Type B pancreatic cell (in vitro differentiated cells): ENCODE data around the gene DPH7. TPM values are rescaled to one million over a fixed set of nuclear protein-coding genes. Genes with fewer than 3 reads are reported as not detected.
"Not testable (repeated sequence)": the region's sequence is repeated elsewhere in the genome, so short reads cannot be mapped to it uniquely, and the experiment has no call there.

Source experiments
- DNase-seq: peaks from one replicate; pipeline ENCODE4 v3.0.0; 2021; ENCODE audit warnings: mixed read lengths; ENCODE audit not compliant: unreplicated experiment; ENCODE audit errors: extremely low spot score
- H3K27ac Mint-ChIP-seq: 2 replicates; pipeline ENCODE4 v1.8.0; 2021; ENCODE audit warnings: mild to moderate bottlenecking, mixed read lengths
- H3K27me3 Mint-ChIP-seq: 2 replicates; pipeline ENCODE4 v1.8.0; 2021; ENCODE audit warnings: mixed read lengths
- H3K36me3 Mint-ChIP-seq: 2 replicates; pipeline ENCODE4 v1.8.0; 2021; ENCODE audit warnings: mixed read lengths
- H3K4me1 Mint-ChIP-seq: one replicate; pipeline ENCODE4 v1.8.0; 2021; ENCODE audit warnings: mixed read lengths; ENCODE audit not compliant: unreplicated experiment
- H3K4me3 Mint-ChIP-seq: 2 replicates; pipeline ENCODE4 v1.8.0; 2021; ENCODE audit warnings: mild to moderate bottlenecking, mixed read lengths
- H3K9me3 Mint-ChIP-seq: 2 replicates; pipeline ENCODE4 v1.8.0; 2021; ENCODE audit warnings: mixed read lengths
- total RNA-seq: library from RNA; stranded (reverse); gene quantifications from 2 replicates; pipeline ENCODE4 v1.2.1, GENCODE V29; 2021; ENCODE audit warnings: low replicate concordance
- TF ChIP-seq, protein P1 (sequence below): fragments of 200-600 bp; sonication (generic); conservative IDR thresholded peaks from 2 replicates; pipeline ENCODE4 v1.5.0; 2021; ENCODE audit warnings: antibody characterized with exemption, mild to moderate bottlenecking

DPH7 gene
- total RNA-seq, 1 donor from 2014 or later: 45.8 TPM

DNA sequence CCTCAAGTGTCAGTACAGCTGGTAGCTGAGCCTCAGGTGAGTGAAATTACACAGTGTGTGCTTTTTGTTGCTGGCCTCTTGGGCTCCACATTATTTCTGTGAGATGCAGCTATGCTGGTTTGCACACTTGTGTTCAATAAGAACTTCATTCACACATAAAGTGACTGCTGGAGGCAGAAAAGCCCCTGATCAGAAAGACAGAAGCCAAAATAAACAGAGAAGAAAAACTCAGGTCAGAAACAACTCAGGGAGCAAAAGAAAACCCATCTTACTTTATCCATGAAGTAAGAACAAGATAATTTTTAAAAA is 43.7 kb downstream of the DPH7 start:
- Mint-ChIP-seq H3K36me3 (peaks cover 5% of the 10 kb centered on the region), H3K4me1 (peaks cover 7% of the 10 kb centered on the region), H3K27ac (peak overlapping the region; percentile 8), H3K4me3 (no peak overlapping the region), H3K9me3 (peaks cover 6% of the 10 kb centered on the region), H3K27me3 (no peaks in the 10 kb centered on the region)
- TF ChIP-seq, protein P1, sequence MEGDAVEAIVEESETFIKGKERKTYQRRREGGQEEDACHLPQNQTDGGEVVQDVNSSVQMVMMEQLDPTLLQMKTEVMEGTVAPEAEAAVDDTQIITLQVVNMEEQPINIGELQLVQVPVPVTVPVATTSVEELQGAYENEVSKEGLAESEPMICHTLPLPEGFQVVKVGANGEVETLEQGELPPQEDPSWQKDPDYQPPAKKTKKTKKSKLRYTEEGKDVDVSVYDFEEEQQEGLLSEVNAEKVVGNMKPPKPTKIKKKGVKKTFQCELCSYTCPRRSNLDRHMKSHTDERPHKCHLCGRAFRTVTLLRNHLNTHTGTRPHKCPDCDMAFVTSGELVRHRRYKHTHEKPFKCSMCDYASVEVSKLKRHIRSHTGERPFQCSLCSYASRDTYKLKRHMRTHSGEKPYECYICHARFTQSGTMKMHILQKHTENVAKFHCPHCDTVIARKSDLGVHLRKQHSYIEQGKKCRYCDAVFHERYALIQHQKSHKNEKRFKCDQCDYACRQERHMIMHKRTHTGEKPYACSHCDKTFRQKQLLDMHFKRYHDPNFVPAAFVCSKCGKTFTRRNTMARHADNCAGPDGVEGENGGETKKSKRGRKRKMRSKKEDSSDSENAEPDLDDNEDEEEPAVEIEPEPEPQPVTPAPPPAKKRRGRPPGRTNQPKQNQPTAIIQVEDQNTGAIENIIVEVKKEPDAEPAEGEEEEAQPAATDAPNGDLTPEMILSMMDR: no peak
- no peak for DNase-seq

DNA sequence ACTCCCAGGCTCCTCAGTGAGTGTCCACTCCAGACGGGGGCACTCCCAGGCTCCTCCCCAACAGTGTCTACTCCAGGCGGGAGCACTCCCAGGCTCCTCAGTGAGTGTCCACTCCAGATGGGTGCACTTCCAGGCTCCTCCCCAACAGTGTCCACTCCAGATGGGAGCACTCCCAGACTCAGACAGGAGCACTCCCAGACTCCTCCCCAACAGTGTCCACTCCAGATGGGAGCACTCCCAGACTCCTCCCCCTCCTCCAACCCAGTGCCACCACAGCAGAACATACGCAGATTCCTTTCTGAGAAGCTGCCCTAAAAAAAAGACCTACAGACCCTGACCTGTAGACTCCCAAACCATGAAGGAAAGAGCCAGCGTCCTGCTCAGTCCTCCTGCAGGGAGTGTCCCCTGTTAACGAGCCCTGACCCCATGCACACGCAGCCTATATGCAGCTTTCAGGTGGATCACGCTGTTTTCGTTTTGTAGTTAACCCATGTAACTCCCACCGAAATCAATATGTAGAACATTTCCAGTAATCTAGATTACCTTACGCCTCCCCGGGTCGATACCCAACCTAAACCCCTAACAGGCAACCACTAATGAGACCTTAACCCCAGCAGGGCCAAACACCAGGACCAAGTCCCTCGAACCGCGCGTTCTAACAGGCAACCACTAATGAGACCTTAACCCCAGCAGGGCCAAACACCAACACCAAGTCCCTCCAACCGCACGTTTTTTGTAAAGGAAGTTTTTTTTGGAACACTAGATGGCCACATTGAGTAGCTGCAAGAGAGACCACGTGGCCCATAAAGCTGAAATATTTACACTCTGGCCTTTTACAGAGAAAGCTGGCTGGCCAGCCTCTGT is 44.2 kb downstream of the DPH7 start:
- Mint-ChIP-seq H3K4me1 (peaks cover 7% of the 10 kb centered on the region), H3K9me3 (peaks cover 6% of the 10 kb centered on the region), H3K4me3 (no peak overlapping the region), H3K27me3 (no peaks in the 10 kb centered on the region), H3K36me3 (peaks cover 5% of the 10 kb centered on the region), H3K27ac (peak overlapping the region; percentile 8)
- TF ChIP-seq, protein P1: peak; percentile 76
- no peak for DNase-seq

DNA sequence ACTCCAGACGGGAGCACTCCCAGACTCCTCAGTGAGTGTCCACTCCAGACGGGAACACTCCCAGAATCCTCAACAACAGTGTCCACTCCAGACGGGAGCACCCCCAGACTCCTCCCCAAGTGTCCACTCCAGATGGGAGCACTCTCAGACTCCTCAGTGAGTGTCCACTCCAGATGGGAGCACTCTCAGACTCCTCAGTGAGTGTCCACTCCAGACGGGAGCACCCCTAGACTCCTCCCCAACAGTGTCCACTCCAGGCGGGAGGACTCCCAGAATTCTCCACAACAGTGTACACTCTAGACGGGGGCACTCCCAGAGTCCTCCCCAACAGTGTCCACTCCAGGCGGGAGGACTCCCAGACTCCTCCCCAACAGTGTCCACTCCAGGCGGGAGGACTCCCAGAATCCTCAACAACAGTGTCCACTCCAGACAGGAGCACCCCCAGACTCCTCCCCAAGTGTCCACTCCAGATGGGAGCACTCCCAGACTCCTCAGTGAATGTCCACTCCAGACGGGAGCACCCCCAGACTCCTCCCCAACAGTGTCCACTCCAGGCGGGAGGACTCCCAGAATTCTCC is 45.7 kb downstream of the DPH7 start:
- H3K27me3 Mint-ChIP-seq, DNase-seq, H3K9me3 Mint-ChIP-seq, H3K4me1 Mint-ChIP-seq, H3K4me3 Mint-ChIP-seq, H3K36me3 Mint-ChIP-seq, H3K27ac Mint-ChIP-seq: not testable (repeated sequence)

DNA sequence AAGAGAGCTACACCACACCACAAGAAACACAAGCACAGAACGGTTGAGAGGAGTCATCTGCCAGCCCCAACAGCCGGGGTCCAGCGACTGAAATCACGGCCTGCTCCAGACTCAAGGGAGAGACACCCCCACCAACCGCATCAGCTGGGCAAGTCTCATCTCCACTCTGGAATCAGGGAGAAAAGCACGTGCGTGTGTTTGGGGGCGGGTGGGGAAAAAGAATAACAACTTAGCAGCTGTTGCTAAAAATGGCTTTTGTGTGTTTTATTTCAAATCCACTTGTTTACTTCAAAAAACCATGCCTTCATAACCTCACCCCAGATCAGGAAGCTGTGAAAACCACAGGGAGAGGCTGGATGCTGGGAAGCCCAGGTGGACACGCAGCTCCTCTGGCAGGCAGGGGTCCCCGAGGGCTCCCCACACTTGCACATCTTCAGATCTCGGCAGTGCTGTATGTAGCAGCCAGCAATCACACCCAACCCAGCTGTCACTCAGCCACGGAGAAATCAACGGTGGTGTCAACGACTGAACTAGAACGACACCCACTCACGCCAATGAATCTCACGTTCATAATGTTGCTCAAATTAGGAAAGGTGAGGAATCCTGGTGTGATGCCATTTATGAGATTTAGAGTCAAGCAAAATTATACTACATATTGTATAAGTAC is 47.5 kb downstream of the DPH7 start:
- peaks cover 6% of the 10 kb centered on the region for H3K9me3 Mint-ChIP-seq
- H3K4me3 Mint-ChIP-seq: no peak overlapping the region

DNA sequence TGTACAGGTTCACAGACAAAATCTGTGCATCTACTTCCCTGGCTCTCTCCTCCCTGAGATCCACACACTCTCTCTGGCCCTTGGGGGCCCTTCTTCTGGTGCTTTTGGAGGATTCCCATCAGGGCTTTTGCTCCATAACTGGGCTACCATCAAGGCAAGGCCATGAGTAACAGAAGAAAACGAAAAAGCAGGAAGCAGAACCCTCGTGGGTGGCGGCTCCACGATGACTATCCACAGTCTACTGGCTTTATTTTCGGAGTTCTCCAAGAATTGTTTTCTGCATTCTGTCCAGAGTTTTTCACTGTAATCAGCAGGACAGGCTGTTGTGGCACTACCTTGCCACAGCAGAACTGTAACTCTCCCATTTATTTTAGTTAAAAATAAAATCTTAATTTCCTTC is 48.4 kb downstream of the DPH7 start:
- H3K27ac Mint-ChIP-seq: no peak overlapping the region
- TF ChIP-seq, protein P1: no peak
- H3K4me1 Mint-ChIP-seq: peaks cover 7% of the 10 kb centered on the region
- H3K36me3 Mint-ChIP-seq: peaks cover 5% of the 10 kb centered on the region
- H3K9me3 Mint-ChIP-seq: peaks cover 6% of the 10 kb centered on the region
- peaks cover 4% of the 10 kb centered on the region for H3K27me3 Mint-ChIP-seq
- no peak overlapping the region for H3K4me3 Mint-ChIP-seq
- no peak for DNase-seq

More for the DNA sequence above, 47.5 kb downstream of the DPH7 start:
- H3K27ac Mint-ChIP-seq: no peak overlapping the region
- no peak for DNase-seq
- H3K36me3 Mint-ChIP-seq: peaks cover 5% of the 10 kb centered on the region
- TF ChIP-seq, protein P1: no peak
- H3K27me3 Mint-ChIP-seq: peaks cover 4% of the 10 kb centered on the region
- peaks cover 7% of the 10 kb centered on the region for H3K4me1 Mint-ChIP-seq

DNA sequence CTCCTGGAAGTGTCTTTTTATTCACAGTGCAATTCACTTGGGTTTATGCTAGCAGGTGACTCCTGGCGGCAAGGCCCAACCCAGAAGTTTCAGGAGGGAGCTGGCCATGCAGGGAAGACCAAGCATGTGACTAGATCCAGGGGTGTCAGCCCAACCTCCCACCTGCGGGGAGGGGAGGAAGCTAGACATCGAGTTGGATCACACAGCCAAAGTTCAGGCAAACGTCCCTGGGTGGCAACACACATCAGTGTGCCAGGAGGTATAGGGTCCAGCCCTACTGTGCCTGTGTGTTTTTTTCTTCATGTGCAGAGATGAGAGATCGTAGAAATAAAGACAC is 53.8 kb downstream of the DPH7 start:
- peaks cover 4% of the 10 kb centered on the region for H3K27me3 Mint-ChIP-seq
- no peaks in the 10 kb centered on the region for H3K9me3 Mint-ChIP-seq
- TF ChIP-seq, protein P1: no peak
- no peak overlapping the region for H3K4me3 Mint-ChIP-seq
- no peak overlapping the region for H3K27ac Mint-ChIP-seq
- DNase-seq: no peak
- H3K4me1 Mint-ChIP-seq: no peaks in the 10 kb centered on the region
- H3K36me3 Mint-ChIP-seq: no peaks in the 10 kb centered on the region
